GM12878 (cell line): ENCODE measurements around the gene PRDM15. TPM values are rescaled to one million over a fixed set of nuclear protein-coding genes. Genes with fewer than 3 reads are reported as not detected.

Experiments
- ATAC-seq: fragments of 200-7000 bp; cut with Tn5 transposase; 3 replicates; pipeline ENCODE4 v1.9.1; 2020; ENCODE audit warnings: mild to moderate bottlenecking, moderate library complexity
- BruUV-seq: library from RNA; stranded (reverse); fragments of 400-500 nt; replicated peaks from 2 replicates; lab custom pipeline; 2021; lab: Mats Ljungman, UMichigan
- CTCF ChIA-PET: fragments of 300-600 bp; sonication (Branson Sonifier 250); formaldehyde crosslinking; extraction: SDS; loops from one replicate; lab custom pipeline; 2021; ENCODE audit warnings: inconsistent platforms; lab: Yijun Ruan, JAX
- POLR2A ChIA-PET: fragments of 350-600 bp; formaldehyde crosslinking; extraction: SDS; loops from one replicate; lab custom pipeline; 2021; ENCODE audit warnings: inconsistent platforms; lab: Charles Lee
- RAD21 ChIA-PET: fragments of 300-600 bp; sonication (Branson Sonifier 250); formaldehyde crosslinking; loops from one replicate; lab custom pipeline; 2023; ENCODE audit warnings: antibody characterized with exemption; ENCODE audit not compliant: unreplicated experiment; lab: Charles Lee
- SMC1A ChIA-PET: fragments of 300-600 bp; sonication (Branson Sonifier 250); formaldehyde crosslinking; loops from one replicate; lab custom pipeline; 2023; ENCODE audit not compliant: unreplicated experiment, uncharacterized antibody; lab: Charles Lee
- DNase-seq: peaks from one replicate; pipeline ENCODE4 v3.0.0-alpha.2; 2011; ENCODE audit warnings: low read depth, low spot score
- FAIRE-seq: peaks from 3 replicates; lab custom pipeline; 2011; peaks lifted over from hg19 to GRCh38; lab: Jason Lieb, UNC
- H2AFZ ChIP-seq: 2 replicates; pipeline ENCODE4 v1.6.0; 2011; ENCODE audit warnings: low read depth, low read length, control low read depth; ENCODE audit not compliant: control insufficient read depth
- H3K27ac ChIP-seq: 2 replicates; pipeline ENCODE4 v1.5.1; 2011; ENCODE audit warnings: control low read depth; ENCODE audit not compliant: control insufficient read depth, insufficient read depth
- H3K27me3 ChIP-seq, 2 experiments: replicated peaks in 1 of 2; 2 replicates each; pipeline versions ENCODE4 v1.6.0 to v1.6.1; 2011; ENCODE audit warnings: low read length in 1 of 2; ENCODE audit not compliant: control insufficient read depth in 2 of 2, insufficient read depth in 2 of 2
- H3K36me3 ChIP-seq, 2 experiments: 2 replicates each; pipeline ENCODE4 v1.5.1; 2011; ENCODE audit warnings: low read length in 1 of 2; ENCODE audit not compliant: control insufficient read depth in 2 of 2, insufficient read depth in 2 of 2
- H3K4me1 ChIP-seq: 2 replicates; pipeline ENCODE4 v1.6.1; 2011; ENCODE audit warnings: mild to moderate bottlenecking, low read length, moderate library complexity, mixed read lengths; ENCODE audit not compliant: control insufficient read depth, insufficient read depth
- H3K4me2 ChIP-seq: 2 replicates; pipeline ENCODE4 v1.6.0; 2011; ENCODE audit warnings: control low read depth; ENCODE audit not compliant: control insufficient read depth, insufficient read depth
- H3K4me3 ChIP-seq: fragments of 200-600 bp; sonication (generic); 2 replicates; pipeline ENCODE4 v1.5.1; 2016
- H3K79me2 ChIP-seq: 2 replicates; pipeline ENCODE4 v1.6.0; 2011; ENCODE audit warnings: low read length; ENCODE audit not compliant: control insufficient read depth, insufficient read depth
- H3K9ac ChIP-seq: 2 replicates; pipeline ENCODE4 v1.8.0; 2011; ENCODE audit warnings: low read length, control low read depth, mixed read lengths; ENCODE audit not compliant: control insufficient read depth, insufficient read depth
- H3K9me3 ChIP-seq: replicated peaks from 3 replicates; pipeline ENCODE4 v1.5.1; 2011; ENCODE audit warnings: mild to moderate bottlenecking, low read length; ENCODE audit not compliant: control insufficient read depth, insufficient read depth
- H4K20me1 ChIP-seq: 2 replicates; pipeline ENCODE4 v1.6.0; 2011; ENCODE audit not compliant: control insufficient read depth, insufficient read depth
- BMI1 ChIP-seq: fragments of 450-650 bp; IDR thresholded peaks from 2 replicates; pipeline ENCODE4 v1.6.1; 2016; ENCODE audit warnings: mild to moderate bottlenecking, moderate library complexity, borderline replicate concordance
- CREB1 ChIP-seq: IDR thresholded peaks from 2 replicates; pipeline ENCODE4 v1.6.1; 2012; ENCODE audit warnings: low read depth, mild to moderate bottlenecking, inconsistent platforms
- EGR1 ChIP-seq, 2 experiments: IDR thresholded peaks; 1 replicate in 1 of 2; 2 replicates in 1 of 2; pipeline ENCODE4 v1.6.1; 2011 to 2012; ENCODE audit warnings: low read depth in 2 of 2, low read length in 2 of 2, borderline replicate concordance in 1 of 2, mild to moderate bottlenecking in 1 of 2, moderate library complexity in 1 of 2
- ELK1 ChIP-seq: IDR thresholded peaks from 2 replicates; pipeline ENCODE4 v1.6.1; 2012; ENCODE audit warnings: low read depth, low read length, improper control_type of control experiment
- LARP7 ChIP-seq: fragments of 450-650 bp; IDR thresholded peaks from 2 replicates; pipeline ENCODE4 v1.6.1; 2017; ENCODE audit warnings: mild to moderate bottlenecking
- MEF2B ChIP-seq: fragments of 450-650 bp; IDR thresholded peaks from 2 replicates; pipeline ENCODE4 v1.6.1; 2018; ENCODE audit warnings: mild to moderate bottlenecking, moderate library complexity; ENCODE audit not compliant: partially characterized antibody, poor library complexity, severe bottlenecking
- PML ChIP-seq: IDR thresholded peaks from 2 replicates; pipeline ENCODE4 v1.6.1; 2012; ENCODE audit warnings: low read length, inconsistent platforms
- SIN3A ChIP-seq: IDR thresholded peaks from 2 replicates; pipeline ENCODE4 v1.6.1; 2012; ENCODE audit warnings: low read depth, low read length, improper control_type of control experiment
- SIX5 ChIP-seq: IDR thresholded peaks from 2 replicates; pipeline ENCODE4 v1.6.1; 2011; ENCODE audit warnings: mild to moderate bottlenecking, low read depth, low read length, moderate library complexity; ENCODE audit not compliant: severe bottlenecking
- SKIL ChIP-seq: fragments of 450-650 bp; IDR thresholded peaks from 2 replicates; pipeline ENCODE4 v1.6.1; 2017; ENCODE audit warnings: mild to moderate bottlenecking, low read depth, inconsistent platforms; ENCODE audit not compliant: poor library complexity, severe bottlenecking
- SPI1 ChIP-seq: IDR thresholded peaks from 2 replicates; pipeline ENCODE4 v1.6.1; 2011; ENCODE audit warnings: low read depth, mild to moderate bottlenecking, low read length, moderate library complexity, borderline replicate concordance; ENCODE audit not compliant: insufficient read depth
- WGBS: methylation state at CpG from one replicate; pipeline ENCODE4 v1.1.6; 2016; ENCODE audit warnings: low lambda C conversion rate; ENCODE audit not compliant: insufficient replicate concordance, insufficient coverage; ENCODE audit errors: missing lambda C conversion rate; 5-methylcytosine and 5-hydroxymethylcytosine counted together
- in situ Hi-C: fragments of 300-500 bp; cut with MboI; formaldehyde crosslinking; loops from 9 replicates; pipeline ENCODE4 v1.14.3; 2018; ENCODE audit warnings: mixed read lengths
- intact Hi-C: fragments of 100-400 bp; cut with micrococcal nuclease; formaldehyde crosslinking; loops from one replicate; pipeline ENCODE4 v1.14.2; 2022; ENCODE audit not compliant: unreplicated experiment
- polyA plus RNA-seq, 11 experiments: library from polyadenylated mRNA; depleted of rRNA in 4 of 11; unstranded in 6 of 11; stranded (reverse) in 5 of 11; fragments of >200 nt; fragmentation: Nextera tagmentation in 4 of 11; fragmentation: Illumina TruSeq in 1 of 11; extraction: Ambion mirVana in 4 of 11; extraction: Trizol in 1 of 11; gene quantifications; 1 replicate in 1 of 11; 2 replicates in 10 of 11; pipeline versions ENCODE4 v1.2.1 to v1.2.3, GENCODE V29; 2011 to 2016; ENCODE audit warnings: inconsistent platforms in 2 of 11, missing spikeins in 2 of 11, low read depth in 1 of 11
- total RNA-seq, 4 experiments: library from RNA; depleted of rRNA in 3 of 4; stranded (reverse); fragments of >200 nt in 3 of 4; fragmentation: Illumina TruSeq in 1 of 4; extraction: Trizol in 1 of 4; gene quantifications; 2 replicates each; pipeline versions ENCODE4 v1.2.1 to v1.2.3, GENCODE V29; 2013 to 2021

The PRDM15 gene
- total and polyA plus RNA-seq, 10 of the 15 experiments (the other 5 are each of a cell fraction or from before 2014, with no cell fraction given), result 2.2 to 16.0 (median 8.6) TPM

- CTCF ChIA-PET, result interaction anchor here (0.8 to 1.3 kb wide), 2 partner anchors 15 to 150 kb away, joined by 3 read pairs; no protein-coding TSS in a partner anchor
- H3K36me3 ChIP-seq, result no peaks in the 10 kb centered on the region
- no peak overlapping the region for H3K4me3 ChIP-seq
- H3K9me3 ChIP-seq, result no peaks in the 10 kb centered on the region; the same call in 1 of the 3 replicates
- BruUV-seq, result no TSS peak
- no peak overlapping the region for H3K27ac ChIP-seq
- no peaks in the 10 kb centered on the region for H3K79me2 ChIP-seq
- peaks cover 19 to 30% of the 10 kb centered on the region in 2 experiments for H3K27me3 ChIP-seq
- 46% methylated on average over 21 of the region's 21 CpGs for WGBS
- TF ChIP-seq BMI1 (no peak), SIX5 (no peak), SIN3A (no peak), PML (no peak), EGR1 (IDR thresholded peaks at IDR 0.05; ENCODE audit: borderline replicate concordance in 1 of 2, low read depth in 2 of 2, low read length in 2 of 2) (no peak), MEF2B (no peak), ELK1 (no peak), SPI1 (no peak), LARP7 (no peak), SKIL (no peak), CREB1 (no peak)
- RAD21 ChIA-PET, result interaction anchor here (2.9 kb wide), 1 partner anchor 151 kb away, joined by 9 read pairs; no protein-coding TSS in a partner anchor
- H2AFZ ChIP-seq, result no peak overlapping the region
- ATAC-seq (no peak), DNase-seq (no peak), FAIRE-seq (no peak)
- H3K4me1 ChIP-seq, result no peaks in the 10 kb centered on the region
- no peak overlapping the region for H3K9ac ChIP-seq
- SMC1A ChIA-PET, result no interaction called here
- in situ Hi-C loops, result no loop called here
- H3K4me2 ChIP-seq, result no peak overlapping the region
- no peaks in the 10 kb centered on the region for H4K20me1 ChIP-seq
- intact Hi-C loops, result no loop called here
- POLR2A ChIA-PET, result no interaction called here
These were observed 115.7 kb downstream of the PRDM15 start for GRCh38 chr21:41763398-41763931.
